CD4-positive, CD25-positive, alpha-beta regulatory T cell (primary cell): ENCODE data around the gene MCAM. TPM values are rescaled to one million over a fixed set of nuclear protein-coding genes. Genes with fewer than 3 reads are reported as not detected.

Experiments used
- ATAC-seq, 2 donors: fragments of 150-1000 bp; cut with Tn5 transposase; one replicate each; pipeline ENCODE4 v1.10.0; 2021; ENCODE audit warnings: low read depth in 2 of 2, moderate number of reproducible peaks in 2 of 2, moderate library complexity in 1 of 2
- DNase-seq, 3 donors: peaks; one replicate each; pipeline versions ENCODE4 v3.0.0 to v3.0.0-alpha.2; 2012 to 2022; ENCODE audit warnings: mixed read lengths in 1 of 3
- H3K27ac ChIP-seq: one replicate; pipeline ENCODE4 v1.7.0; 2013; ENCODE audit warnings: mild to moderate bottlenecking, low read length; ENCODE audit not compliant: insufficient read depth, poor library complexity, severe bottlenecking
- H3K27me3 ChIP-seq: one replicate; pipeline ENCODE4 v1.7.0; 2013; ENCODE audit warnings: low read length; ENCODE audit not compliant: control insufficient read depth, insufficient read depth
- H3K36me3 ChIP-seq: one replicate; pipeline ENCODE4 v1.7.0; 2013; ENCODE audit warnings: mild to moderate bottlenecking, low read length, moderate library complexity; ENCODE audit not compliant: control insufficient read depth, insufficient read depth
- H3K4me1 ChIP-seq: 2 replicates; pipeline ENCODE4 v1.7.0; 2013; ENCODE audit warnings: mild to moderate bottlenecking, low read length; ENCODE audit not compliant: insufficient read depth, control insufficient read depth, poor library complexity, severe bottlenecking
- H3K4me3 ChIP-seq: one replicate; pipeline ENCODE4 v1.7.0; 2013; ENCODE audit warnings: low read depth, mild to moderate bottlenecking, low read length, moderate library complexity
- H3K9me3 ChIP-seq, 2 experiments: 1 replicate in 1 of 2; 2 replicates in 1 of 2; pipeline ENCODE4 v1.7.0; 2013; ENCODE audit warnings: low read length in 2 of 2, mild to moderate bottlenecking in 1 of 2, moderate library complexity in 1 of 2; ENCODE audit not compliant: control insufficient read depth in 2 of 2
- H3K27ac Mint-ChIP-seq, 3 donors: one replicate each; pipeline ENCODE4 v1.8.0; 2020 to 2022; ENCODE audit warnings: mild to moderate bottlenecking in 3 of 3, mixed read lengths in 3 of 3, moderate library complexity in 2 of 3
- H3K27me3 Mint-ChIP-seq: one replicate; pipeline ENCODE4 v1.8.0; 2022; ENCODE audit warnings: mild to moderate bottlenecking, mixed read lengths
- H3K36me3 Mint-ChIP-seq: one replicate; pipeline ENCODE4 v1.8.0; 2020; ENCODE audit warnings: mixed read lengths
- H3K4me1 Mint-ChIP-seq, 4 donors: one replicate each; pipeline ENCODE4 v1.8.0; 2020 to 2022; ENCODE audit warnings: mixed read lengths in 4 of 4, mild to moderate bottlenecking in 1 of 4
- H3K4me3 Mint-ChIP-seq, 4 donors: one replicate each; pipeline ENCODE4 v1.8.0; 2020 to 2022; ENCODE audit warnings: mild to moderate bottlenecking in 4 of 4, mixed read lengths in 4 of 4, moderate library complexity in 3 of 4
- H3K9me3 Mint-ChIP-seq, 7 donors: one replicate each; pipeline ENCODE4 v1.8.0; 2020 to 2022; ENCODE audit warnings: mixed read lengths in 7 of 7, mild to moderate bottlenecking in 3 of 7, moderate library complexity in 2 of 7
- polyA plus RNA-seq, 4 donors: library from polyadenylated mRNA; unstranded; fragments of 300-500 nt; fragmentation: Illumina TruSeq; gene quantifications; one replicate each; pipeline ENCODE4 v1.2.3, GENCODE V29; 2021
- total RNA-seq: library from RNA; stranded (reverse); gene quantifications from one replicate; pipeline ENCODE4 v1.2.3, GENCODE V29; 2022

Gene MCAM
- total and polyA plus RNA-seq, 5 donors from 2014 or later: 0.37 to 10.1 (median 1.6) TPM

GRCh38 chr11:119332111-119332765, 15.3 kb upstream of the MCAM start:
- no peak for ATAC-seq
- H3K4me3 ChIP-seq: no peak overlapping the region
- no peak overlapping the region for H3K27ac ChIP-seq
- H3K4me1 Mint-ChIP-seq: peaks cover 7 to 38% (median 19%) of the 10 kb centered on the region in 4 donors
- no peaks in the 10 kb centered on the region for H3K9me3 Mint-ChIP-seq
- peaks cover 16% of the 10 kb centered on the region for H3K4me1 ChIP-seq
- peaks cover 5% of the 10 kb centered on the region for H3K36me3 Mint-ChIP-seq
- DNase-seq: no peak
- peaks cover 35% of the 10 kb centered on the region for H3K27me3 Mint-ChIP-seq
- peak overlapping the region in 1 of 3 donors; percentile 97 for H3K27ac Mint-ChIP-seq
- H3K36me3 ChIP-seq: no peaks in the 10 kb centered on the region
- no peaks in the 10 kb centered on the region for H3K9me3 ChIP-seq
- H3K27me3 ChIP-seq: peaks cover 4% of the 10 kb centered on the region
- H3K4me3 Mint-ChIP-seq: peak overlapping the region; percentile 68 to 98 (median 95)

GRCh38 chr11:119330237-119330636, 13.3 kb upstream of the MCAM start:
- Histone ChIP-seq H3K27me3 (peaks cover 4% of the 10 kb centered on the region), H3K9me3 (no peaks in the 10 kb centered on the region), H3K4me1 (peaks cover 13% of the 10 kb centered on the region), H3K27ac (no peak overlapping the region), H3K4me3 (no peak overlapping the region), H3K36me3 (no peaks in the 10 kb centered on the region)
- no peak for DNase-seq
- no peaks in the 10 kb centered on the region for H3K9me3 Mint-ChIP-seq
- peaks cover 4 to 21% (median 11%) of the 10 kb centered on the region in 4 donors for H3K4me1 Mint-ChIP-seq
- H3K36me3 Mint-ChIP-seq: no peaks in the 10 kb centered on the region
- no peak for ATAC-seq
- H3K4me3 Mint-ChIP-seq: peak overlapping the region in 2 of 4 donors; percentile 2 to 73
- peaks cover 35% of the 10 kb centered on the region for H3K27me3 Mint-ChIP-seq
- H3K27ac Mint-ChIP-seq: no peak overlapping the region

GRCh38 chr11:119329320-119329719, 12.4 kb upstream of the MCAM start:
- Histone ChIP-seq H3K27me3 (peaks cover 4% of the 10 kb centered on the region), H3K4me1 (peaks cover 6% of the 10 kb centered on the region), H3K27ac (no peak overlapping the region), H3K9me3 (no peaks in the 10 kb centered on the region), H3K36me3 (no peaks in the 10 kb centered on the region), H3K4me3 (no peak overlapping the region)
- Mint-ChIP-seq H3K27me3 (peaks cover 32% of the 10 kb centered on the region), H3K9me3 (no peaks in the 10 kb centered on the region), H3K4me1 (peaks cover 4 to 14% (median 7%) of the 10 kb centered on the region in 4 donors), H3K4me3 (peak overlapping the region in 1 of 4 donors; percentile 2), H3K36me3 (no peaks in the 10 kb centered on the region), H3K27ac (no peak overlapping the region)
- ATAC-seq: no peak
- no peak for DNase-seq

GRCh38 chr11:119324189-119324588, 7.3 kb upstream of the MCAM start:
- DNase-seq: no peak
- Mint-ChIP-seq H3K4me3 (peak overlapping the region in 2 of 4 donors; percentile 60 to 72), H3K9me3 (no peaks in the 10 kb centered on the region), H3K27ac (no peak overlapping the region), H3K36me3 (no peaks in the 10 kb centered on the region), H3K27me3 (peaks cover 7% of the 10 kb centered on the region), H3K4me1 (peaks cover 5 to 22% (median 12%) of the 10 kb centered on the region in 4 donors)
- ATAC-seq: no peak
- Histone ChIP-seq H3K9me3 (no peaks in the 10 kb centered on the region), H3K27me3 (no peaks in the 10 kb centered on the region), H3K36me3 (no peaks in the 10 kb centered on the region), H3K27ac (no peak overlapping the region), H3K4me1 (peaks cover 19% of the 10 kb centered on the region), H3K4me3 (no peak overlapping the region)

- Mint-ChIP-seq H3K9me3 (no peaks in the 10 kb centered on the region), H3K36me3 (no peaks in the 10 kb centered on the region), H3K27me3 (peaks cover 10% of the 10 kb centered on the region), H3K27ac (peak overlapping the region in 1 of 3 donors; percentile 24), H3K4me3 (peak overlapping the region in 3 of 4 donors; percentile 43 to 87 (median 63)), H3K4me1 (peaks cover 5 to 27% (median 15%) of the 10 kb centered on the region in 4 donors)
- Histone ChIP-seq H3K27me3 (no peaks in the 10 kb centered on the region), H3K36me3 (no peaks in the 10 kb centered on the region), H3K9me3 (no peaks in the 10 kb centered on the region), H3K27ac (no peak overlapping the region), H3K4me3 (no peak overlapping the region), H3K4me1 (peaks cover 25% of the 10 kb centered on the region)
- DNase-seq: peak; percentile 65 to 74 (median 71)
- peak in 1 of 2 donors; percentile 44 for ATAC-seq
Observed at GRCh38 chr11:119323532-119324033, 6.7 kb upstream of the MCAM start.

GRCh38 chr11:119322921-119323531, 6.1 kb upstream of the MCAM start:
- no peak for DNase-seq
- H3K9me3 ChIP-seq: no peaks in the 10 kb centered on the region
- H3K4me3 ChIP-seq: no peak overlapping the region
- no peak overlapping the region for H3K27ac Mint-ChIP-seq
- H3K27me3 Mint-ChIP-seq: peaks cover 13% of the 10 kb centered on the region
- peaks cover 31% of the 10 kb centered on the region for H3K4me1 ChIP-seq
- peak overlapping the region in 2 of 4 donors; percentile 53 to 87 for H3K4me3 Mint-ChIP-seq
- H3K36me3 Mint-ChIP-seq: no peaks in the 10 kb centered on the region
- no peaks in the 10 kb centered on the region for H3K36me3 ChIP-seq
- H3K27me3 ChIP-seq: no peaks in the 10 kb centered on the region
- H3K9me3 Mint-ChIP-seq: no peaks in the 10 kb centered on the region
- no peak overlapping the region for H3K27ac ChIP-seq
- no peak for ATAC-seq
- peaks cover 5 to 30% (median 16%) of the 10 kb centered on the region in 4 donors for H3K4me1 Mint-ChIP-seq

GRCh38 chr11:119322360-119322739, 5.4 kb upstream of the MCAM start:
- Histone ChIP-seq H3K36me3 (no peaks in the 10 kb centered on the region), H3K4me1 (peaks cover 34% of the 10 kb centered on the region), H3K4me3 (no peak overlapping the region), H3K27me3 (no peaks in the 10 kb centered on the region), H3K9me3 (no peaks in the 10 kb centered on the region), H3K27ac (no peak overlapping the region)
- no peak overlapping the region for H3K27ac Mint-ChIP-seq
- no peaks in the 10 kb centered on the region for H3K36me3 Mint-ChIP-seq
- H3K27me3 Mint-ChIP-seq: peaks cover 17% of the 10 kb centered on the region
- ATAC-seq (no peak), DNase-seq (no peak)
- no peaks in the 10 kb centered on the region for H3K9me3 Mint-ChIP-seq
- H3K4me3 Mint-ChIP-seq: peak overlapping the region in 3 of 4 donors; percentile 53 to 85 (median 74)
- peaks cover 5 to 32% (median 16%) of the 10 kb centered on the region in 4 donors for H3K4me1 Mint-ChIP-seq
